T47D (cell line): ENCODE data around the gene DNM3.

Experiments
- DNase-seq, 2 experiments: peaks; one replicate each; pipeline versions ENCODE4 v3.0.0 to v3.0.0-alpha.2; 2011 to 2012; ENCODE audit warnings: low read depth in 1 of 2, low spot score in 1 of 2
- JUND ChIP-seq: IDR thresholded peaks from 2 replicates; pipeline ENCODE4 v1.6.1; 2012; ENCODE audit warnings: low read depth
- in situ Hi-C: cut with HindIII; loops from 2 replicates; pipeline ENCODE4 v1.10.0; 2016; ENCODE audit warnings: low sequenced_read_pairs, low pct_unique_long_range_greater_than_20kb

DNM3 gene

DNA sequence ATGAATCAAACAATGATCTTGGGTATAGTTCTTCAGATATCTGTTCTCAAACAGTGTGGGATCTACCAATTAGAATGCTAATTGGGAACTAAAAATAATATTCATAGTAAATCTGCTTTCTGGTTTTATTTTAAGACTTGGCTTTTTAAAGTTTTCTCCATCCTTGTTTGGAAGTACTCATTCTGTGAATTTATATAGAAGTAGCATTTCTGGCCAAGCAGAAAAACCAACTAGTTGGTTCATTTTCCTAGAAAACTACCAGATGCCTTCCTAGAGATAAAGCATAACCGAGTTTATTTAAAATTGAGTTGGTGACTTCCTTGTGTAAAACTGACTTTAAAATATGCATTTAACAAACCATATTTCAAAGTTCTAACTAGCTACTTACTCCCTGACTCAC lies 48.8 kb downstream of the DNM3 start:
- in situ Hi-C loops, result no loop called here
- DNase-seq, result no peak
- TF ChIP-seq JUND, result no peak

DNA sequence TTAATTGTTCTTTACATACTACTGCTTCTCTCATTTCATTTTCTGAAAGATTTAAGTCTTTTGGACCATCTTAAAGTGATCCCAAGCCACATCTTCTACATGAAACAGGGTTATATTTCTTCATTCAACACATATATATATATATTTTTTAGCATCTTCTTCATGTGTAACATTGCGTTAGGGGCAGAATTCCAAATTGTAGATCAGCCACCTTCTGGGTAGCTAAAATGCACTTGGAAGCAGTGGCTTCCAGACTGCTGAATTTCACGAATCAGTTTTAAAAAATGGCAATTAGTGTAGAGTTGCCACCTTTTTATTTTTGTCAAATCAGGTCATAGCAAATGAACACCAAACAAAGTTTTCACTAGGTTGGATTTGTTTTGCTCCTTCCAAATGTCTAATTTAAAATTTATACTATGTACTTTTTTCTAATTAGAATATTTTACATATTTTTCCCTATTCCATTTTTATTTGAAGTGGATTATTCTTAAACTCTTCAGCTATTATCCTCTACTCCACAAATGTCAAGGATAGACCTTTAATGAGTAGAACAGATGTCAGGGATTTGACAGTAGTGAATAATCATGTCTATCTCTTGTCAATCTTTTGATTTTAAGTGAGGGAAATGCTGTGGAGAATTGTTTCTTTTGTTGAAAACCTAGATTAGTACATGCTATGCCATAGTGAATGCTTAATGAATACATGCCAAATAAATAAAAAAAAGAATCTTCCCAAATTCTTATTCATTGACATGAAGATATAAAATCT lies 55.8 kb downstream of the DNM3 start:
- no peak for TF ChIP-seq JUND
- in situ Hi-C loops, result no loop called here
- DNase-seq, result no peak

DNA sequence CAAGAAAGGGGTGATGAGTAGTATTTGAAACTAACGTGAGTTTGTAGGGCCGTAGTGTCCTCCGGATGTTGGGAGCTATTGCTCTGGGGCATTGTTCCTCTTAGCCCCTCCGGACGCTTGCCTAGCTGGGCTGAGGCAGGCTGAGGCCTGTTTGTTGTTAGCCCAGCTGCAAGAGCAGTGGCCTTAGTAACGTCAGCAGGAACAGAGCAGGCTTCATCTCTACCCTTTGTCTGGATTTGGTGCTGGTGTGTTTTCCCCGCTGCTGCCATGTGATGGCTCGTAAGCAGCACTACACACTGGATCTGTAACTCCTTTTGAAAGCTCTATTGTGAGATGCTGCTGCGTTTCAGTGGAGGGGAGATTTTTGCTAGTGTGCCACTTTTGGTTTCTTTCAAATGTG lies 57.6 kb downstream of the DNM3 start:
- peak in 1 of 2 experiments; percentile 25 for DNase-seq
- in situ Hi-C loops, result no loop called here
- TF ChIP-seq JUND, result no peak

DNA sequence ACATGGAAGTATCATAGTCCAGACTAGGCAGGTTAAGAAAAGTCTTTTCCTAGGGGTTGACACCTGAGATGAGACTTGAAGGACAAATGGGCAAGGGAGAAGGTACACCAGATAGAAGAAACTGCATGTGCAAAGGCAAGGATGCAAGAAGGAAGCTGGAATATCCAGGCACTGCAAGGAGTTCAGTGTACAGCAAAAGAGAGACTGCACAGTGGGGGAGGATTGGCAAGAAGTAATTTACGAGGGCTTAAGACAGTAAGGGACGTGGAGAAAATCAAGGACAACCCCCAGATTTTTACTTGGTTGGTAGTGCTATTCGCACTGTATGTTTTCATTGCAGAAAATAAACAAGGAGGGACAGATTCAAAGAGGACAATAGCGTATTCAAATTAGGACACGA lies 58.5 kb downstream of the DNM3 start:
- DNase-seq, result no peak
- in situ Hi-C loops, result no loop called here
- no peak for TF ChIP-seq JUND

DNA sequence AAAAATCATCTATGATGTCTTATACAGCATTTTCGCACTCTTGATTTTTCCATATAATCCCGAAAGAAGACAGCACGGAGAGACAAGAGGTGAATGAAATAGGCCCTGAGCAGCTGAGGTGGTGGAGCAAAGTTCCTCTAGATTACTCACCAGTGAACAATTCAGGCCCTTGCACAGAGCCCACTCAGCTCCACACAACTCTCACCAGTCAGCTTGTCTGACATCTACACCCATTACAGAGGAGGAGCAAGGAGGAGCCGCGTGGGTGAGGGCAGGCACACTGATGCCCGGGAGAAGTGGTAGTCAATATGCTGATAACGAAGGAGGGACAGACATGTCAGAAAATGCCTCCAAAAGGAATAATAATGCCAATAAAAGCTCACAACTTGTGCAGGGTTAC lies 59.9 kb downstream of the DNM3 start:
- no peak for TF ChIP-seq JUND
- DNase-seq, result no peak
- in situ Hi-C loops, result no loop called here

GRCh38 chr1:171902527-171902926 lies 61.2 kb downstream of the DNM3 start:
- no peak for DNase-seq
- in situ Hi-C loops, result no loop called here
- no peak for TF ChIP-seq JUND

- no peak for DNase-seq
- TF ChIP-seq JUND, result no peak
- in situ Hi-C loops, result no loop called here
Measured at GRCh38 chr1:171904778-171905450, 63.6 kb downstream of the DNM3 start.

GRCh38 chr1:171909711-171910110 lies 68.4 kb downstream of the DNM3 start:
- TF ChIP-seq JUND, result no peak
- in situ Hi-C loops, result no loop called here
- no peak for DNase-seq

DNA sequence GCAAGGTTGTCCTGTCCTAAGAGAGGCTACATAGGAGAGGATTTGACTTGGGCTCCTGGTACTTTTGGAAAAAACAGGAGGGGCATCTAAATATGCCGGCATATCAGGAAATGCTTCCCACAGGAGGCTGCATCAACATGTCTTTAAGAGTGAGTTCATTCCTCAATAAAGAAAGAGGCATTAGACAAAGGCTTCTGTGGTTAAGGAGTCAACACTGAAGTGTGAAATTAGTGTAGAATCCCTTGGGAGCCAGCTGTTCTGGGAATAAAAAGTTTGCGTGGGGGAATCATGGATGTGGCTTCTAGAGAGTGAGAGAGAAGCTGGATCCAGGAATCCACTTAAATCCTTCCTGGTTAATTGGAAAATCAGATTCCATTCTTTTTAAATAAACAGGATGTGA lies 69.5 kb downstream of the DNM3 start:
- no peak for DNase-seq
- TF ChIP-seq JUND, result no peak
- in situ Hi-C loops, result no loop called here

- DNase-seq, result peak in 1 of 2 experiments; percentile 60
- TF ChIP-seq JUND, result no peak
- in situ Hi-C loops, result no loop called here
Measured at GRCh38 chr1:171911506-171911905, 70.2 kb downstream of the DNM3 start.

GRCh38 chr1:171912509-171913175 lies 71.3 kb downstream of the DNM3 start:
- TF ChIP-seq JUND, result no peak
- in situ Hi-C loops, result no loop called here
- no peak for DNase-seq

- in situ Hi-C loops, result no loop called here
- no peak for TF ChIP-seq JUND
- no peak for DNase-seq
Measured at GRCh38 chr1:171913385-171913784, 72.1 kb downstream of the DNM3 start.

DNA sequence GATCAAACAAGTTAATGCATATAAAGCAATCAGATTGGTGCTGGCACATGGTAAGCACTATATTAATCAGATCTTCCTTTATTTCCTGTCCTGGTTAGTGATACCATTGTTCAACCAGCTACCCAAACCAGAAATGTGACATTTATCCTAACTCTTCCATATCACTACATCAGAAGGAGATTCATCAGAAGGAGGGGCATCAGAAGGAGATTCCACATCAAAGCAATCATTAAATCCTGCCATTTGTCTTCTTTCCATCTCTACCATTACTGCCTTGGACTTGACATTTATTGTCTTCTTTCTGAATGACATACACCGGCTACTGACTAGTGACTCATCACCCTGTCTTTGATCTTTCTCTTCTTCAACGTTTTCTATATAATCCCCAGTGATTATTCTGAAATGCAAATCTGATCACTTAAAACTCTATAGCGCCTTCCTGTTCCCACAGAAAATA lies 75.0 kb downstream of the DNM3 start:
- no peak for TF ChIP-seq JUND
- in situ Hi-C loops, result no loop called here
- no peak for DNase-seq

DNA sequence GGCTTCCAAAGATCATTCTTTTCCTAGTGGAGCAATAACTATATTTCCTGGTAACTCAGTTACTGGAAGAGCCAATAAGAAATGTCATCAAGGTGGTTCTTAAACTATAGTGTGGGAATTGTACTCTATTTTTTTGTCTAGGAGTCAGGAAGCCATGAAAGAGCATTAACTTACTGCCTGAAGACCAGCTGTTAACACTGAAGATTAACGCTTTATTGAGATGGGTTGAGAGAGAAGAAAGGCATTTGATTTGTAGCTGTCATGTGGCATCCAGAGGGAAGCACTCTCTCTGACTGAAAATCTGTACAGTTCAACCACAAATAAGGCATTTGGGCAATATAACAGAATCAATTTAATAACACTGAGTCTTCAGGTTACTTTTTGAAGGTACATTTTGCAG lies 76.0 kb downstream of the DNM3 start:
- TF ChIP-seq JUND, result no peak
- DNase-seq, result no peak
- in situ Hi-C loops, result no loop called here
